SK-N-SH (cell line): Measurements from ENCODE around the gene KIAA1210. TPM values are rescaled to one million over a fixed set of nuclear protein-coding genes. Genes with fewer than 3 reads are reported as not detected.

Source experiments
- CTCF ChIA-PET: fragments of 300-600, 350-600 bp; formaldehyde crosslinking; extraction: SDS; loops from one replicate; lab custom pipeline; 2021; lab: Yijun Ruan, JAX
- POLR2A ChIA-PET: fragments of 350-600 bp; sonication (Branson Sonifier 250); formaldehyde crosslinking; extraction: SDS; loops from one replicate; lab custom pipeline; 2020; ENCODE audit warnings: antibody characterized with exemption, inconsistent platforms; lab: Yijun Ruan, JAX
- DNase-seq: peaks from one replicate; pipeline ENCODE4 v3.0.0; 2012
- H2AFZ ChIP-seq: fragments of 200-600 bp; sonication (generic); 2 replicates; pipeline ENCODE4 v1.8.1; 2016; ENCODE audit warnings: antibody characterized with exemption, mild to moderate bottlenecking, low read depth
- H3F3A ChIP-seq: fragments of 200-600 bp; sonication (generic); replicated peaks from 2 replicates; pipeline ENCODE3; 2016; ENCODE audit warnings: antibody characterized with exemption, mild to moderate bottlenecking; ENCODE audit not compliant: insufficient read depth
- H3K27ac ChIP-seq, 2 experiments: fragments of 200-500 bp in 1 of 2; fragments of 200-600 bp in 1 of 2; sonication (Bioruptor generic) in 1 of 2; sonication (generic), shearing (Covaris generic) in 1 of 2; 2 replicates each; pipeline versions ENCODE4 v1.5.1 to v1.6.1; 2014 to 2016; ENCODE audit warnings: low read depth in 2 of 2, inconsistent platforms in 1 of 2, low read length in 1 of 2, mild to moderate bottlenecking in 1 of 2, mixed read lengths in 1 of 2
- H3K27me3 ChIP-seq: fragments of 200-600 bp; sonication (generic), shearing (Covaris generic); 2 replicates; pipeline ENCODE4 v1.6.1; 2016; ENCODE audit warnings: mixed run types; ENCODE audit not compliant: insufficient read depth
- H3K36me3 ChIP-seq, 2 experiments: fragments of 200-500 bp in 1 of 2; fragments of 200-600 bp in 1 of 2; sonication (Bioruptor generic) in 1 of 2; sonication (generic) in 1 of 2; replicated peaks in 1 of 2; 2 replicates each; pipeline versions ENCODE3 to v1.5.1; 2014 to 2016; ENCODE audit warnings: low read length in 1 of 2, mild to moderate bottlenecking in 1 of 2; ENCODE audit not compliant: insufficient read depth in 2 of 2, control insufficient read depth in 1 of 2
- H3K4me1 ChIP-seq, 2 experiments: fragments of 200-500 bp in 1 of 2; fragments of 200-600 bp in 1 of 2; sonication (Bioruptor generic) in 1 of 2; sonication (generic), shearing (Covaris generic) in 1 of 2; 2 replicates each; pipeline versions ENCODE4 v1.5.1 to v1.6.1; 2014 to 2016; ENCODE audit warnings: low read depth in 1 of 2, low read length in 1 of 2, mixed run types in 1 of 2; ENCODE audit not compliant: insufficient read depth in 2 of 2, control insufficient read depth in 1 of 2
- H3K4me2 ChIP-seq: fragments of 200-600 bp; sonication (generic), shearing (Covaris generic); 2 replicates; pipeline ENCODE4 v1.6.1; 2017; ENCODE audit warnings: mixed run types
- H3K4me3 ChIP-seq, 2 experiments: fragments of 200-500 bp in 1 of 2; fragments of 200-600 bp in 1 of 2; sonication (Bioruptor generic) in 1 of 2; sonication (generic), shearing (Covaris generic) in 1 of 2; 2 replicates each; pipeline versions ENCODE4 v1.5.1 to v1.8.1; 2014 to 2016; ENCODE audit warnings: low read depth in 2 of 2, inconsistent platforms in 1 of 2, low read length in 1 of 2, mild to moderate bottlenecking in 1 of 2, mixed read lengths in 1 of 2, moderate library complexity in 1 of 2
- H3K79me2 ChIP-seq: fragments of 200-600 bp; sonication (generic); 2 replicates; pipeline ENCODE4 v1.8.1; 2017; ENCODE audit warnings: mild to moderate bottlenecking; ENCODE audit not compliant: insufficient read depth
- H3K9ac ChIP-seq: fragments of 200-600 bp; sonication (generic); 2 replicates; pipeline ENCODE4 v1.6.1; 2017; ENCODE audit warnings: mixed run types
- H3K9me2 ChIP-seq: fragments of 200-600 bp; sonication (generic); 2 replicates; pipeline ENCODE4 v1.6.1; 2017; ENCODE audit warnings: mixed run types
- H3K9me3 ChIP-seq: fragments of 200-600 bp; sonication (generic); 2 replicates; pipeline ENCODE4 v1.6.1; 2017; ENCODE audit warnings: mixed run types, mild to moderate bottlenecking, moderate library complexity
- H4K20me1 ChIP-seq: fragments of 200-600 bp; sonication (generic); 2 replicates; pipeline ENCODE4 v1.6.1; 2017; ENCODE audit warnings: mild to moderate bottlenecking, mixed run types; ENCODE audit not compliant: insufficient read depth
- CHD2 ChIP-seq: fragments of 150-350 bp; IDR thresholded peaks from 2 replicates; pipeline ENCODE4 v1.6.1; 2018; ENCODE audit warnings: low read length; ENCODE audit not compliant: partially characterized antibody
- EP300 ChIP-seq, 2 experiments: IDR thresholded peaks; 2 replicates each; pipeline versions ENCODE4 v1.4.0 to v1.6.1; 2012; ENCODE audit warnings: borderline replicate concordance in 1 of 2, low read depth in 1 of 2, low read length in 1 of 2
- EZH2phosphoT487 ChIP-seq: fragments of 200-600 bp; sonication (generic); IDR thresholded peaks from 2 replicates; pipeline ENCODE4 v1.6.1; 2017; ENCODE audit warnings: low read depth, mixed run types, mild to moderate bottlenecking, antibody characterized with exemption, moderate library complexity, borderline replicate concordance
- MXI1 ChIP-seq: IDR thresholded peaks from 2 replicates; pipeline ENCODE4 v1.6.1; 2012; ENCODE audit warnings: mild to moderate bottlenecking, low read depth, low read length, improper control_type of control experiment
- POLR2AphosphoS5 ChIP-seq: IDR thresholded peaks from 2 replicates; pipeline ENCODE4 v1.6.1; 2012; ENCODE audit warnings: low read depth, low read length
- RCOR1 ChIP-seq: fragments of 150-350 bp; IDR thresholded peaks from 2 replicates; pipeline ENCODE4 v1.6.1; 2017; ENCODE audit warnings: antibody characterized with exemption, low read length
- RFX5 ChIP-seq: IDR thresholded peaks from 2 replicates; pipeline ENCODE4 v1.6.1; 2012; ENCODE audit warnings: mild to moderate bottlenecking, improper control_type of control experiment, low read length
- SIN3A ChIP-seq: IDR thresholded peaks from 2 replicates; pipeline ENCODE4 v1.6.1; 2012; ENCODE audit warnings: low read depth, mild to moderate bottlenecking, low read length, moderate library complexity, borderline replicate concordance
- SMC3 ChIP-seq: IDR thresholded peaks from 2 replicates; pipeline ENCODE4 v1.6.1; 2012; ENCODE audit warnings: low read depth, low read length, improper control_type of control experiment
- TAF1 ChIP-seq: IDR thresholded peaks from 2 replicates; pipeline ENCODE4 v1.6.1; 2012; ENCODE audit warnings: low read depth, mild to moderate bottlenecking, low read length, moderate library complexity, borderline replicate concordance
- YY1 ChIP-seq: IDR thresholded peaks from 2 replicates; pipeline ENCODE4 v1.4.0; 2012; ENCODE audit warnings: low read depth, mild to moderate bottlenecking
- WGBS: methylation state at CpG from one replicate; pipeline ENCODE4 v1.1.6; 2017; ENCODE audit warnings: low lambda C conversion rate; 5-methylcytosine and 5-hydroxymethylcytosine counted together
- polyA plus RNA-seq, 3 experiments: library from polyadenylated mRNA; depleted of rRNA; stranded (reverse); fragments of >200 nt; gene quantifications; 2 replicates each; pipeline ENCODE4 v1.2.3, GENCODE V29; 2012
- TF ChIP-seq, protein P1 (sequence below): fragments of 200-600 bp; sonication (generic); IDR thresholded peaks from 2 replicates; pipeline ENCODE4 v1.6.1; 2017; ENCODE audit warnings: antibody characterized with exemption, mild to moderate bottlenecking, moderate library complexity
- TF ChIP-seq, protein P2 (sequence below): IDR thresholded peaks from 2 replicates; pipeline ENCODE4 v1.4.0; 2012; ENCODE audit warnings: low read depth, borderline replicate concordance
- TF ChIP-seq, protein P3 (sequence below): IDR thresholded peaks from 2 replicates; pipeline ENCODE4; 2012
- TF ChIP-seq, protein P4 (sequence below): IDR thresholded peaks from 2 replicates; pipeline ENCODE4 v1.6.1; 2012; ENCODE audit warnings: mild to moderate bottlenecking, low read depth, low read length, moderate library complexity
- TF ChIP-seq, protein P5 (sequence below): fragments of 150-350 bp; IDR thresholded peaks from 2 replicates; pipeline ENCODE4 v1.6.1; 2017; ENCODE audit warnings: antibody characterized with exemption, low read length, low read depth, borderline replicate concordance

Gene KIAA1210
- polyA plus RNA-seq, 1 of the 3 experiments (the other 2 are of a cell fraction): not detected

DNA sequence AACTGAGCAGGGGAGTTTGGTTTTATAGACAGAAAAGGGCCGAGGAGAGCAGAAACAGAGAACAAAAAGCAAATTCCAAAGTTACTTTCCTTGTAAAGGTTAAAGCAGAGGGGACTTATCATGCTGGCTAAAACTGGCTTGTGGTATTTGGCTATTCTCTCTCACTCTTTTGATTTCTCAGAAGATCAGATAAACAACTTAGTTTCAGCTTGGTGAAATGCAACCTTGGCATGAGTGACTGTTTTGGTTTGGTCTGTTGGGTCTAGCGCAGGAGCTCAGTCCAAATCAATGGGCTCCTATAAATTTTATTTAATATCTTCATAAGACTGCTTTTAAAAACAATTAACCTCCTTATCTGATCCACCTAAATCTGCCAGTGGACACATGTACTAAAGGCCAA is 47.3 kb upstream of the KIAA1210 start (continued):
- TF ChIP-seq POLR2AphosphoS5: no peak
- TF ChIP-seq, protein P1, sequence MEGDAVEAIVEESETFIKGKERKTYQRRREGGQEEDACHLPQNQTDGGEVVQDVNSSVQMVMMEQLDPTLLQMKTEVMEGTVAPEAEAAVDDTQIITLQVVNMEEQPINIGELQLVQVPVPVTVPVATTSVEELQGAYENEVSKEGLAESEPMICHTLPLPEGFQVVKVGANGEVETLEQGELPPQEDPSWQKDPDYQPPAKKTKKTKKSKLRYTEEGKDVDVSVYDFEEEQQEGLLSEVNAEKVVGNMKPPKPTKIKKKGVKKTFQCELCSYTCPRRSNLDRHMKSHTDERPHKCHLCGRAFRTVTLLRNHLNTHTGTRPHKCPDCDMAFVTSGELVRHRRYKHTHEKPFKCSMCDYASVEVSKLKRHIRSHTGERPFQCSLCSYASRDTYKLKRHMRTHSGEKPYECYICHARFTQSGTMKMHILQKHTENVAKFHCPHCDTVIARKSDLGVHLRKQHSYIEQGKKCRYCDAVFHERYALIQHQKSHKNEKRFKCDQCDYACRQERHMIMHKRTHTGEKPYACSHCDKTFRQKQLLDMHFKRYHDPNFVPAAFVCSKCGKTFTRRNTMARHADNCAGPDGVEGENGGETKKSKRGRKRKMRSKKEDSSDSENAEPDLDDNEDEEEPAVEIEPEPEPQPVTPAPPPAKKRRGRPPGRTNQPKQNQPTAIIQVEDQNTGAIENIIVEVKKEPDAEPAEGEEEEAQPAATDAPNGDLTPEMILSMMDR: no peak

DNA sequence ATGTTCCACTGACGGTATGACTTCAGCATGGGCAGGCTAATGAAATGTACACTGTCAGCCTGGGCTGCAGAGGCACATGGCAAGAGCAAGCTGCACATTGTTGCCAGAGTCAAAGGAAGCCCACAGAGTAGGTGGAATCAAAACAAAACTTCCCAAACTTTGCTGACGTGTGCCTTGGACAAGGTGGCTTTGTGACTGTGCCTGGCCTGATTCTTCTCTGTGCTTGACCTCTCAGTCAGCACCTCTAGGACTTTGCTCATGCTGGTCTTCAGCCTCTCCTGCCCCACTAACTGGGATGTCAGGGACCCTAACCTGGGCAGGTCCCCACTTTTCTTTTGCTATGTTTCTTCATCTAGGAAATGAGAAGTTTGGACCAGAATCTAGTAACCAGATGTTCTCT is 40.5 kb upstream of the KIAA1210 start:
- no peak for DNase-seq
- POLR2A ChIA-PET: no interaction called here
- no peaks in the 10 kb centered on the region for H3F3A ChIP-seq
- TF ChIP-seq, protein P2, sequence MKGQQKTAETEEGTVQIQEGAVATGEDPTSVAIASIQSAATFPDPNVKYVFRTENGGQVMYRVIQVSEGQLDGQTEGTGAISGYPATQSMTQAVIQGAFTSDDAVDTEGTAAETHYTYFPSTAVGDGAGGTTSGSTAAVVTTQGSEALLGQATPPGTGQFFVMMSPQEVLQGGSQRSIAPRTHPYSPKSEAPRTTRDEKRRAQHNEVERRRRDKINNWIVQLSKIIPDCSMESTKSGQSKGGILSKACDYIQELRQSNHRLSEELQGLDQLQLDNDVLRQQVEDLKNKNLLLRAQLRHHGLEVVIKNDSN: no peak
- no peak for TF ChIP-seq EZH2phosphoT487
- no peak for TF ChIP-seq YY1
- TF ChIP-seq, all 33 proteins: peak for 0
- Histone ChIP-seq H3K9ac (no peak overlapping the region), H3K27ac (no peak overlapping the region), H3K79me2 (no peaks in the 10 kb centered on the region), H3K4me3 (no peak overlapping the region), H3K4me2 (no peak overlapping the region), H2AFZ (no peak overlapping the region), H3K36me3 (no peaks in the 10 kb centered on the region), H3K4me1 (no peaks in the 10 kb centered on the region), H3K9me3 (no peaks in the 10 kb centered on the region), H3K27me3 (no peaks in the 10 kb centered on the region; the same call in 1 of the 2 replicates), H4K20me1 (no peaks in the 10 kb centered on the region), H3K9me2 (no peaks in the 10 kb centered on the region)
- 6% methylated on average over 1 of the region's 2 CpGs for WGBS
- CTCF ChIA-PET: interaction anchor here (1.1 kb wide), 1 partner anchor 14 kb away, joined by 3 read pairs; no protein-coding TSS in a partner anchor

DNA sequence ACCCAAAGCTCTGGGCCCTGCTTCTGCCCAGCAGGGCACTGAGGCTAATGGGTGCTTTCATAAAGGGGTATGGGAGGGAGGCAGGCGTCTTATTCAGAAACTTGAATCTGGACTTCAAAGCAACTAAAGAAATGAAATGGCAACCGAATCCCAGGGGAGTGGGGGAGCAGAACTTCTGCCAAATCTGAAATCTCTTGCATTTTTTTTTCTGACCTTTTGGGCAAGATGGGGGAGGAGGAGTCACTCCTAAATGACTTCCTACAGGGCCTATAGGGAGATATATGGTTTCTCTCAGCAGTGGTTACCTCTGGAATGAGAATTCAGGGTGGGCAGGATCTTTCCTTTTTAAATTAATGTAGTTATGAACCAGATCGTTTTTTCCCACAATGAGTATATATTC is 30.6 kb upstream of the KIAA1210 start:
- Histone ChIP-seq H3K27me3 (peaks cover 37% of the 10 kb centered on the region; the same call in 1 of the 2 replicates), H2AFZ (no peak overlapping the region), H3K4me2 (no peak overlapping the region), H3K4me1 (no peaks in the 10 kb centered on the region), H3K9ac (no peak overlapping the region), H3K4me3 (no peak overlapping the region), H3K79me2 (no peaks in the 10 kb centered on the region), H4K20me1 (no peaks in the 10 kb centered on the region), H3K9me2 (no peaks in the 10 kb centered on the region), H3K36me3 (no peaks in the 10 kb centered on the region), H3K27ac (no peak overlapping the region), H3K9me3 (no peaks in the 10 kb centered on the region), H3F3A (no peaks in the 10 kb centered on the region)
- 17% methylated on average over 3 of the region's 3 CpGs for WGBS
- ChIA-PET CTCF (no interaction called here), POLR2A (no interaction called here)
- DNase-seq: no peak
- TF ChIP-seq, protein P3, sequence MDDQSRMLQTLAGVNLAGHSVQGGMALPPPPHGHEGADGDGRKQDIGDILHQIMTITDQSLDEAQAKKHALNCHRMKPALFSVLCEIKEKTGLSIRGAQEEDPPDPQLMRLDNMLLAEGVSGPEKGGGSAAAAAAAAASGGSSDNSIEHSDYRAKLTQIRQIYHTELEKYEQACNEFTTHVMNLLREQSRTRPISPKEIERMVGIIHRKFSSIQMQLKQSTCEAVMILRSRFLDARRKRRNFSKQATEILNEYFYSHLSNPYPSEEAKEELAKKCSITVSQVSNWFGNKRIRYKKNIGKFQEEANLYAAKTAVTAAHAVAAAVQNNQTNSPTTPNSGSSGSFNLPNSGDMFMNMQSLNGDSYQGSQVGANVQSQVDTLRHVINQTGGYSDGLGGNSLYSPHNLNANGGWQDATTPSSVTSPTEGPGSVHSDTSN: no peak
- TF ChIP-seq SMC3: no peak
- TF ChIP-seq EP300 (IDR thresholded peaks at IDR 0.05; ENCODE audit: borderline replicate concordance in 1 of 2, low read depth in 1 of 2, low read length in 1 of 2): no peak
- no peak for TF ChIP-seq YY1
- no peak for TF ChIP-seq POLR2AphosphoS5
- TF ChIP-seq, protein P4, sequence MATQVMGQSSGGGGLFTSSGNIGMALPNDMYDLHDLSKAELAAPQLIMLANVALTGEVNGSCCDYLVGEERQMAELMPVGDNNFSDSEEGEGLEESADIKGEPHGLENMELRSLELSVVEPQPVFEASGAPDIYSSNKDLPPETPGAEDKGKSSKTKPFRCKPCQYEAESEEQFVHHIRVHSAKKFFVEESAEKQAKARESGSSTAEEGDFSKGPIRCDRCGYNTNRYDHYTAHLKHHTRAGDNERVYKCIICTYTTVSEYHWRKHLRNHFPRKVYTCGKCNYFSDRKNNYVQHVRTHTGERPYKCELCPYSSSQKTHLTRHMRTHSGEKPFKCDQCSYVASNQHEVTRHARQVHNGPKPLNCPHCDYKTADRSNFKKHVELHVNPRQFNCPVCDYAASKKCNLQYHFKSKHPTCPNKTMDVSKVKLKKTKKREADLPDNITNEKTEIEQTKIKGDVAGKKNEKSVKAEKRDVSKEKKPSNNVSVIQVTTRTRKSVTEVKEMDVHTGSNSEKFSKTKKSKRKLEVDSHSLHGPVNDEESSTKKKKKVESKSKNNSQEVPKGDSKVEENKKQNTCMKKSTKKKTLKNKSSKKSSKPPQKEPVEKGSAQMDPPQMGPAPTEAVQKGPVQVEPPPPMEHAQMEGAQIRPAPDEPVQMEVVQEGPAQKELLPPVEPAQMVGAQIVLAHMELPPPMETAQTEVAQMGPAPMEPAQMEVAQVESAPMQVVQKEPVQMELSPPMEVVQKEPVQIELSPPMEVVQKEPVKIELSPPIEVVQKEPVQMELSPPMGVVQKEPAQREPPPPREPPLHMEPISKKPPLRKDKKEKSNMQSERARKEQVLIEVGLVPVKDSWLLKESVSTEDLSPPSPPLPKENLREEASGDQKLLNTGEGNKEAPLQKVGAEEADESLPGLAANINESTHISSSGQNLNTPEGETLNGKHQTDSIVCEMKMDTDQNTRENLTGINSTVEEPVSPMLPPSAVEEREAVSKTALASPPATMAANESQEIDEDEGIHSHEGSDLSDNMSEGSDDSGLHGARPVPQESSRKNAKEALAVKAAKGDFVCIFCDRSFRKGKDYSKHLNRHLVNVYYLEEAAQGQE: no peak
- TF ChIP-seq CHD2: no peak
- TF ChIP-seq TAF1: no peak
- TF ChIP-seq, protein P5, sequence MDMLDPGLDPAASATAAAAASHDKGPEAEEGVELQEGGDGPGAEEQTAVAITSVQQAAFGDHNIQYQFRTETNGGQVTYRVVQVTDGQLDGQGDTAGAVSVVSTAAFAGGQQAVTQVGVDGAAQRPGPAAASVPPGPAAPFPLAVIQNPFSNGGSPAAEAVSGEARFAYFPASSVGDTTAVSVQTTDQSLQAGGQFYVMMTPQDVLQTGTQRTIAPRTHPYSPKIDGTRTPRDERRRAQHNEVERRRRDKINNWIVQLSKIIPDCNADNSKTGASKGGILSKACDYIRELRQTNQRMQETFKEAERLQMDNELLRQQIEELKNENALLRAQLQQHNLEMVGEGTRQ: no peak
- no peak for TF ChIP-seq SIN3A
- TF ChIP-seq MXI1: no peak
- no peak for TF ChIP-seq RFX5
- TF ChIP-seq RCOR1: no peak
